Pancreas (tissue), 10 donors: ENCODE measurements around the gene SPSB1. TPM values are rescaled to one million over a fixed set of nuclear protein-coding genes. Genes with fewer than 3 reads are reported as not detected.

Experiments
- ATAC-seq, 4 donors: fragments of 200-7000 bp; cut with Tn5 transposase; one replicate each; pipeline versions ENCODE4 v1.8.0 to v1.9.1; 2020; ENCODE audit warnings: mild to moderate bottlenecking in 4 of 4, moderate library complexity in 4 of 4
- DNase-seq, 6 donors: peaks; one replicate each; pipeline ENCODE4 v3.0.0-alpha.2; 2020
- FAIRE-seq: peaks from 2 replicates; lab custom pipeline; 2012; peaks lifted over from hg19 to GRCh38; lab: Jason Lieb, UNC
- H3K27ac ChIP-seq, 4 donors: fragments of 200-600 bp; sonication (generic); 1 replicate in 3 of 4; 2 replicates in 1 of 4; pipeline versions ENCODE4 v1.5.0 to v1.8.0; 2020
- H3K27me3 ChIP-seq, 4 donors: fragments of 200-600 bp; one replicate each; pipeline ENCODE4 v1.8.0; 2021
- H3K36me3 ChIP-seq, 3 donors: fragments of 200-600 bp; sonication (generic) in 1 of 3; one replicate each; pipeline versions ENCODE4 v1.5.0 to v1.8.0; 2020 to 2021
- H3K4me1 ChIP-seq, 3 donors: fragments of 200-600 bp; one replicate each; pipeline ENCODE4 v1.8.0; 2021
- H3K4me3 ChIP-seq, 4 donors: fragments of 200-600 bp; sonication (generic) in 2 of 4; one replicate each; pipeline versions ENCODE4 v1.5.0 to v1.8.0; 2020 to 2021
- H3K9me3 ChIP-seq, 4 donors: fragments of 200-600 bp; one replicate each; pipeline ENCODE4 v1.8.0; 2021
- CTCF ChIP-seq, 4 donors: fragments of 200-600 bp; sonication (generic) in 3 of 4; IDR thresholded peaks; one replicate each; pipeline versions ENCODE4 v1.5.0 to v1.8.0; 2021; ENCODE audit warnings: antibody characterized with exemption in 4 of 4
- WGBS, 2 donors: extraction: QIAGEN DNeasy Blood & Tissue Kit; methylation state at CpG; one replicate each; pipeline ENCODE4 v1.1.7; 2013; 5-methylcytosine and 5-hydroxymethylcytosine counted together
- intact Hi-C, 3 donors: fragments of 100-400 bp; cut with DNase I; formaldehyde crosslinking; loops; one replicate each; pipeline versions ENCODE4 v1.11.1 to v1.14.2; 2022
- polyA plus RNA-seq, 2 donors: library from polyadenylated mRNA; stranded (reverse); fragments of 200-250 nt; gene quantifications; one replicate each; pipeline ENCODE4 v1.2.3, GENCODE V29; 2013
- total RNA-seq, 6 donors: library from RNA; stranded (reverse); fragmentation: NEBNext Ultra II Directional in 4 of 6; extraction: Animal tissue kit (Norgen Biotek cat#: 25700) in 4 of 6; gene quantifications; one replicate each; pipeline versions ENCODE4 v1.2.1 to v1.2.4, GENCODE V29; 2021 to 2023
- donor health status: healthy with polysubstance abuse.
- donor health status: DM: no; HTN: no; CAD: no; lungs with moderate emphysema.
- donor health status: DM: no; HTN: no; CAD: no.
- donor health status: control.
- donor health status: control.
- donor health status: Bipolar disorder and iron deficiency.
- donor health status: DM: yes; HTN: yes; CAD: no.
- donor health status: DM: no; HTN: no; CAD: no.
- donor health status: DM: no; HTN: no; CAD: no.
- donor health status: DM: yes; HTN: yes; CAD: no.

The SPSB1 gene
- total and polyA plus RNA-seq, 8 donors, result 10.5 to 27.5 (median 18.1) TPM

- intact Hi-C loops, result loop anchor here in 2 of 3 donors (10.0 kb wide), 2 partner anchors 171 to 201 kb away; no protein-coding TSS in a partner anchor
- no peak for FAIRE-seq
- 89 to 90% methylated on average over 2 of the region's 2 CpGs for WGBS, 2 donors
Observed at GRCh38 chr1:9284061-9284460, 8.6 kb upstream of the SPSB1 start.

GRCh38 chr1:9286556-9286955 is 6.1 kb upstream of the SPSB1 start:
- WGBS, 2 donors, result 52 to 59% methylated on average over 6 of the region's 6 CpGs
- Histone ChIP-seq H3K27me3 (no peaks in the 10 kb centered on the region), H3K4me3 (no peak overlapping the region), H3K27ac (no peak overlapping the region), H3K4me1 (peaks cover 0 to 9% (median 0%) of the 10 kb centered on the region in 3 donors), H3K36me3 (no peaks in the 10 kb centered on the region), H3K9me3 (no peaks in the 10 kb centered on the region)
- ATAC-seq (no peak), DNase-seq (no peak), FAIRE-seq (no peak)
- intact Hi-C loops, result loop anchor here (5.0 to 10.0 kb wide), 4 partner anchors 168 to 206 kb away; no protein-coding TSS in a partner anchor
- no peak for TF ChIP-seq CTCF (IDR thresholded peaks at IDR 0.05)

More at GRCh38 chr1:9284061-9284460, 8.6 kb upstream of the SPSB1 start:
- Histone ChIP-seq H3K27ac (no peak overlapping the region), H3K4me1 (no peaks in the 10 kb centered on the region), H3K36me3 (no peaks in the 10 kb centered on the region), H3K4me3 (no peak overlapping the region), H3K27me3 (no peaks in the 10 kb centered on the region), H3K9me3 (no peaks in the 10 kb centered on the region)
- ATAC-seq, result no peak
- TF ChIP-seq CTCF (IDR thresholded peaks at IDR 0.05), result no peak
- DNase-seq, result no peak

- H3K4me1 ChIP-seq, result peaks cover 0 to 9% (median 0%) of the 10 kb centered on the region in 3 donors
- no peaks in the 10 kb centered on the region for H3K9me3 ChIP-seq
- H3K27ac ChIP-seq, result no peak overlapping the region
- intact Hi-C loops, result loop anchor here (5.0 to 10.0 kb wide), 4 partner anchors 166 to 203 kb away; no protein-coding TSS in a partner anchor
- FAIRE-seq (peak; percentile 91), DNase-seq (peak; percentile 58 to 94 (median 73)), ATAC-seq (peak in 2 of 4 donors; percentile 36 to 44)
- no peaks in the 10 kb centered on the region for H3K27me3 ChIP-seq
- no peak overlapping the region for H3K4me3 ChIP-seq
- 38 to 43% methylated on average over 6 of the region's 6 CpGs for WGBS, 2 donors
- TF ChIP-seq CTCF (IDR thresholded peaks at IDR 0.05), result peak; percentile 73 to 80 (median 74)
- no peaks in the 10 kb centered on the region for H3K36me3 ChIP-seq
Observed at GRCh38 chr1:9289090-9289534, 3.6 kb upstream of the SPSB1 start.

GRCh38 chr1:9289711-9290485 is 2.8 kb upstream of the SPSB1 start:
- Histone ChIP-seq H3K36me3 (no peaks in the 10 kb centered on the region), H3K4me3 (no peak overlapping the region), H3K27ac (peak overlapping the region in 2 of 4 donors; percentile 34 to 67), H3K9me3 (no peaks in the 10 kb centered on the region), H3K4me1 (peaks cover 0 to 13% (median 0%) of the 10 kb centered on the region in 3 donors), H3K27me3 (no peaks in the 10 kb centered on the region)
- WGBS, 2 donors, result 35 to 38% methylated on average over 5 of the region's 5 CpGs
- FAIRE-seq, result no peak
- intact Hi-C loops, result loop anchor here (5.0 to 10.0 kb wide), 4 partner anchors 165 to 202 kb away; no protein-coding TSS in a partner anchor
- peak in 3 of 6 donors; percentile 29 to 59 (median 31) for DNase-seq
- TF ChIP-seq CTCF (IDR thresholded peaks at IDR 0.05), result no peak
- ATAC-seq, result peak in 3 of 4 donors; percentile 11 to 59 (median 11)
